Panc1 (cell line): Measurements from ENCODE around the gene ABCC8.

ENCODE experiments used
- POLR2AphosphoS5 ChIP-seq: IDR thresholded peaks from 2 replicates; pipeline ENCODE4 v1.6.1; 2012; ENCODE audit warnings: mild to moderate bottlenecking, low read depth, low read length, moderate library complexity
- TF ChIP-seq, protein P1 (sequence below): fragments of 450-650 bp; IDR thresholded peaks from 2 replicates; pipeline ENCODE4 v1.5.1; 2017; ENCODE audit warnings: mild to moderate bottlenecking

GRCh38 chr11:17351510-17352176 lies 125.0 kb downstream of the ABCC8 start, which contains the start of gene NCR3LG1:
- TF ChIP-seq, protein P1, sequence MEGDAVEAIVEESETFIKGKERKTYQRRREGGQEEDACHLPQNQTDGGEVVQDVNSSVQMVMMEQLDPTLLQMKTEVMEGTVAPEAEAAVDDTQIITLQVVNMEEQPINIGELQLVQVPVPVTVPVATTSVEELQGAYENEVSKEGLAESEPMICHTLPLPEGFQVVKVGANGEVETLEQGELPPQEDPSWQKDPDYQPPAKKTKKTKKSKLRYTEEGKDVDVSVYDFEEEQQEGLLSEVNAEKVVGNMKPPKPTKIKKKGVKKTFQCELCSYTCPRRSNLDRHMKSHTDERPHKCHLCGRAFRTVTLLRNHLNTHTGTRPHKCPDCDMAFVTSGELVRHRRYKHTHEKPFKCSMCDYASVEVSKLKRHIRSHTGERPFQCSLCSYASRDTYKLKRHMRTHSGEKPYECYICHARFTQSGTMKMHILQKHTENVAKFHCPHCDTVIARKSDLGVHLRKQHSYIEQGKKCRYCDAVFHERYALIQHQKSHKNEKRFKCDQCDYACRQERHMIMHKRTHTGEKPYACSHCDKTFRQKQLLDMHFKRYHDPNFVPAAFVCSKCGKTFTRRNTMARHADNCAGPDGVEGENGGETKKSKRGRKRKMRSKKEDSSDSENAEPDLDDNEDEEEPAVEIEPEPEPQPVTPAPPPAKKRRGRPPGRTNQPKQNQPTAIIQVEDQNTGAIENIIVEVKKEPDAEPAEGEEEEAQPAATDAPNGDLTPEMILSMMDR, result peak; percentile 20; the same call in 1 of the 2 replicates
- TF ChIP-seq POLR2AphosphoS5, result no peak
